Thyroid gland (tissue), 4 donors: ENCODE data around the gene ARHGEF4. TPM values are rescaled to one million over a fixed set of nuclear protein-coding genes. Genes with fewer than 3 reads are reported as not detected.

ENCODE experiments used
- DNase-seq, 2 donors: peaks; one replicate each; pipeline ENCODE4 v3.0.0-alpha.2; 2019
- H3K27ac ChIP-seq, 3 donors: fragments of 200-600 bp; sonication (generic); 1 replicate in 2 of 3; 2 replicates in 1 of 3; pipeline ENCODE4 v1.5.1; 2016 to 2019; ENCODE audit warnings: mild to moderate bottlenecking in 1 of 3, moderate library complexity in 1 of 3
- H3K27me3 ChIP-seq: fragments of 200-600 bp; sonication (generic); one replicate; pipeline ENCODE4 v1.5.1; 2019
- H3K36me3 ChIP-seq, 2 donors: fragments of 200-600 bp; sonication (generic); one replicate each; pipeline ENCODE4 v1.5.1; 2016 to 2019
- H3K4me1 ChIP-seq, 2 donors: fragments of 200-600 bp; sonication (generic); one replicate each; pipeline ENCODE4 v1.5.1; 2017 to 2019
- H3K4me3 ChIP-seq, 3 donors: fragments of 200-600 bp; sonication (generic); replicated peaks in 1 of 3; 1 replicate in 2 of 3; 2 replicates in 1 of 3; pipeline ENCODE4 v1.5.1; 2016; ENCODE audit warnings: mild to moderate bottlenecking in 1 of 3
- H3K9me3 ChIP-seq: fragments of 200-600 bp; sonication (generic); one replicate; pipeline ENCODE4 v1.5.1; 2017
- CTCF ChIP-seq, 6 experiments: fragments of 200-600 bp in 3 of 6; fragments of 450-650 bp in 3 of 6; sonication (generic) in 3 of 6; IDR thresholded peaks; one replicate each; pipeline ENCODE4 v1.5.1; 2016 to 2019; ENCODE audit warnings: antibody characterized with exemption in 6 of 6, mild to moderate bottlenecking in 2 of 6, inconsistent platforms in 1 of 6, moderate library complexity in 1 of 6
- POLR2A ChIP-seq, 2 donors: fragments of 450-650 bp; IDR thresholded peaks; one replicate each; pipeline ENCODE4 v1.6.1; 2017; ENCODE audit warnings: antibody characterized with exemption in 2 of 2, mild to moderate bottlenecking in 2 of 2, moderate library complexity in 1 of 2
- WGBS, 2 donors: methylation state at CpG; one replicate each; pipeline ENCODE4 v1.1.5; 2017; 5-methylcytosine and 5-hydroxymethylcytosine counted together
- intact Hi-C: fragments of 100-400 bp; cut with DNase I; formaldehyde crosslinking; loops from one replicate; pipeline ENCODE4 v1.15.1; 2023
- total RNA-seq, 4 donors: library from RNA; depleted of rRNA; stranded (reverse); fragments of >200 nt; gene quantifications; one replicate each; pipeline ENCODE4 v1.2.3, GENCODE V29; 2016

The ARHGEF4 gene
- total RNA-seq, 4 donors from 2014 or later, result 15.6 to 24.3 (median 22.5) TPM

- H3K4me3 ChIP-seq, result no peak overlapping the region
- H3K27me3 ChIP-seq, result no peaks in the 10 kb centered on the region
- H3K36me3 ChIP-seq, result no peaks in the 10 kb centered on the region
- TF ChIP-seq POLR2A (IDR thresholded peaks at IDR 0.05), result no peak
- no peak for TF ChIP-seq CTCF (IDR thresholded peaks at IDR 0.05)
- WGBS, 2 donors, result 100% methylated on average over 1 of the region's 1 CpG
- intact Hi-C loops, result loop anchor here (5.0 kb wide), 1 partner anchor 118 kb away; no protein-coding TSS in a partner anchor
- H3K27ac ChIP-seq, result no peak overlapping the region
- no peak for DNase-seq
- H3K9me3 ChIP-seq, result no peaks in the 10 kb centered on the region
- peaks cover 6 to 17% of the 10 kb centered on the region in 2 donors for H3K4me1 ChIP-seq
These were observed 37.4 kb upstream of the ARHGEF4 start for GRCh38 chr2:130799295-130799694.

DNA sequence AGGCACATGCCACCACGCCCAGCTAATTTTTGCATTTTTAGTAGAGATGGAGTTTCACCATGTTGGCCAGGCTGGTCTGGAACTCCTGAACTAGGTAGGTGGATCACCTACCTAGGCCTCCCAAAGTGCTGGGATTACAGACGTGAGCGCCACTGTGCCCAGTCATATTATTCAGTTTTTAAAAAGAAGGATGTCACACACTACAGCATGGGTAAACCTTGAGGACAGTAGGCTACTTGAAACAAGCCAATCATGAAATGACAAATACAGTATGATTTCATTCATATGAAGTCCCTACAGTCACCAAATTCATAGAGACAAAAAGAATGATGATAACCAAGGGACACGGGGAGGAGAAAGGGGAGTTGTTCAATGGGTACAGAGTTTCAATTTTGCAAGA, 31.1 kb upstream of the ARHGEF4 start:
- peaks cover 12 to 19% of the 10 kb centered on the region in 2 donors for H3K4me1 ChIP-seq
- DNase-seq, result no peak
- no peak overlapping the region for H3K27ac ChIP-seq
- intact Hi-C loops, result no loop called here
- 62 to 96% methylated on average over 4 of the region's 4 CpGs for WGBS, 2 donors
- H3K4me3 ChIP-seq, result no peak overlapping the region
- H3K36me3 ChIP-seq, result no peaks in the 10 kb centered on the region
- H3K9me3 ChIP-seq, result no peaks in the 10 kb centered on the region
- TF ChIP-seq CTCF (IDR thresholded peaks at IDR 0.05) (no peak), POLR2A (IDR thresholded peaks at IDR 0.05) (no peak)
- H3K27me3 ChIP-seq, result no peaks in the 10 kb centered on the region

DNA sequence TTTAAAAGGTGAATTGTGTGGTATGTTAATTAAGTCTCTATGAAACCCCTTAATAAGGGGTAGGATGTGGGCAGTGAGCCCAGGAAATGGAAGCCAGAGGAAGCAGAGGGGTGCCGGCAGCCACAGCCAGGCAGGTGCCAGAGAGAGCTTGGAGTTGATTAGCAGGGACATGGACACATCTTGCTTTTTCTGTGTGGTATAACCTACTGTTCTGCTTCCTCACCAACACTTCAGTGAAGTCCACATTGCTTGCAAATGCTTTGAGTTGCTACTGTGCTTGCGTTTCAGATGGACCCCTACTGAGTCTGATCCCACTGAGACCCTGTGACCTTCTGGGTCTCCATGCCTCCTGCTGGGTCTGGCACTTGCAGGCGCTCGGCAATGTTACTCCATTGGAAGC, 30.3 kb upstream of the ARHGEF4 start:
- no peak for TF ChIP-seq CTCF (IDR thresholded peaks at IDR 0.05)
- TF ChIP-seq POLR2A (IDR thresholded peaks at IDR 0.05), result no peak
- intact Hi-C loops, result no loop called here
- peaks cover 12 to 19% of the 10 kb centered on the region in 2 donors for H3K4me1 ChIP-seq
- no peak for DNase-seq
- WGBS, 2 donors, result 63 to 72% methylated on average over 4 of the region's 4 CpGs
- H3K27me3 ChIP-seq, result no peaks in the 10 kb centered on the region
- H3K36me3 ChIP-seq, result no peaks in the 10 kb centered on the region
- H3K9me3 ChIP-seq, result no peaks in the 10 kb centered on the region
- no peak overlapping the region for H3K4me3 ChIP-seq
- no peak overlapping the region for H3K27ac ChIP-seq

DNA sequence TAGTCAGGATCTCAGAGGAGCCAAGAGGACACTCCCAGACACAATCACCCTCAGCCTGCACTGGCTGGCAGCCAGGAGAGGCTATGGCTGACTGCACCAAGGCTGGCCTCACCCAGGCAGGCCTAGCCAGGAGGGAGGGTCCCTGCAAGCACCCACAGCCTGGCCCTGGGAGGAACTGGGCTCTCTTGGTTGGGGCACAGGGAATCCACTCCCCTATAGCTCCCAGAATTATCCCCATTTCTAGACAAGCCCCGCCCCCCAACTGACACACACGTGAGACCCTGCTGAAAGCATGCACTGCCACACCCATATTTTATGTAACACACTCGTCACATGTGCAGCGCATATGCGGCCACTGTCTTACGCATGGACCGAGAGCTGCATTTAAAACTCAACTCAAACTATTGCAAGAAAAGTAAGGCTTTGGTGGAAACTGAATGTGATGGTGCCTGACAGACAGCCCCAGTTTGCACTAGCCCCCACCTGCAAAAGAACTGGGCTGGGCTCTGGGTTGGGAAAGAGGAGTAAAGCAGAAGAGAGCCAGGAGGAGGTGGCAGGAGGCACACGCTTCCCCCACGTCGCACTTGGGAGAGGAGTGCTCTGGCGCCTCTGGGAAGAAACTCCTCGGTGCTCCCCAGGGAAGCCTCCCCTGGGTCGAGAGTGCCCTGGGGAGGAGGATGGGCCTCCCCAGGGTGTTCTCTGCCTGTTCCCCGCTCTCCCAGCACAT, 28.9 kb upstream of the ARHGEF4 start:
- Histone ChIP-seq H3K27ac (peak overlapping the region; percentile 46 to 79 (median 70)), H3K27me3 (no peaks in the 10 kb centered on the region), H3K36me3 (no peaks in the 10 kb centered on the region), H3K4me1 (peaks cover 12 to 19% of the 10 kb centered on the region in 2 donors), H3K4me3 (no peak overlapping the region), H3K9me3 (no peaks in the 10 kb centered on the region)
- DNase-seq, result peak; percentile 95
- intact Hi-C loops, result no loop called here
- 25 to 52% methylated on average over 12 to 14 of the region's 14 CpGs for WGBS, 2 donors
- no peak for TF ChIP-seq POLR2A (IDR thresholded peaks at IDR 0.05)
- no peak for TF ChIP-seq CTCF (IDR thresholded peaks at IDR 0.05)

GRCh38 chr2:130808482-130809268, 28.0 kb upstream of the ARHGEF4 start:
- H3K27ac ChIP-seq, result peak overlapping the region; percentile 46 to 79 (median 70)
- WGBS, 2 donors, result 71 to 78% methylated on average over 12 of the region's 12 CpGs
- TF ChIP-seq CTCF (IDR thresholded peaks at IDR 0.05), result no peak
- no peak for TF ChIP-seq POLR2A (IDR thresholded peaks at IDR 0.05)
- no peak overlapping the region for H3K4me3 ChIP-seq
- H3K27me3 ChIP-seq, result no peaks in the 10 kb centered on the region
- intact Hi-C loops, result no loop called here
- H3K36me3 ChIP-seq, result no peaks in the 10 kb centered on the region
- DNase-seq, result no peak
- peaks cover 12 to 19% of the 10 kb centered on the region in 2 donors for H3K4me1 ChIP-seq
- no peaks in the 10 kb centered on the region for H3K9me3 ChIP-seq
